Stimulated activated effector memory CD8-positive, alpha-beta T cell treated with anti-CD3 and anti-CD28 coated beads, Interleukin-12 subunit alpha, Interleukin-12 subunit beta, amount 100 ng/mL, for 72 hours (primary cell): ENCODE results near the gene FBXO41.

Source experiments
- ATAC-seq: fragments of 150-1000 bp; cut with Tn5 transposase; 2 replicates; pipeline ENCODE4 v1.10.0; 2021
- DNase-seq, 2 donors: peaks; one replicate each; pipeline ENCODE4 v3.0.0; 2021 to 2022; ENCODE audit warnings: low spot score in 2 of 2
- H3K27ac Mint-ChIP-seq: one replicate; pipeline ENCODE4 v1.8.0; 2022; ENCODE audit warnings: mild to moderate bottlenecking, mixed read lengths
- H3K36me3 Mint-ChIP-seq: one replicate; pipeline ENCODE4 v1.8.0; 2022; ENCODE audit warnings: mild to moderate bottlenecking, mixed read lengths
- H3K4me1 Mint-ChIP-seq: one replicate; pipeline ENCODE4 v1.8.0; 2022; ENCODE audit warnings: mixed read lengths
- H3K4me3 Mint-ChIP-seq: one replicate; pipeline ENCODE4 v1.8.0; 2022; ENCODE audit warnings: mild to moderate bottlenecking, mixed read lengths
- H3K9me3 Mint-ChIP-seq: one replicate; pipeline ENCODE4 v1.8.0; 2022; ENCODE audit warnings: mixed read lengths

FBXO41 gene

GRCh38 chr2:73258913-73259215 lies 25.4 kb downstream of the FBXO41 start:
- H3K4me1 Mint-ChIP-seq, result peaks cover 18% of the 10 kb centered on the region
- no peak for DNase-seq
- peak overlapping the region; percentile 63 for H3K27ac Mint-ChIP-seq
- H3K9me3 Mint-ChIP-seq, result no peaks in the 10 kb centered on the region
- no peak for ATAC-seq
- H3K36me3 Mint-ChIP-seq, result peaks cover 48% of the 10 kb centered on the region
- H3K4me3 Mint-ChIP-seq, result no peak overlapping the region

DNA sequence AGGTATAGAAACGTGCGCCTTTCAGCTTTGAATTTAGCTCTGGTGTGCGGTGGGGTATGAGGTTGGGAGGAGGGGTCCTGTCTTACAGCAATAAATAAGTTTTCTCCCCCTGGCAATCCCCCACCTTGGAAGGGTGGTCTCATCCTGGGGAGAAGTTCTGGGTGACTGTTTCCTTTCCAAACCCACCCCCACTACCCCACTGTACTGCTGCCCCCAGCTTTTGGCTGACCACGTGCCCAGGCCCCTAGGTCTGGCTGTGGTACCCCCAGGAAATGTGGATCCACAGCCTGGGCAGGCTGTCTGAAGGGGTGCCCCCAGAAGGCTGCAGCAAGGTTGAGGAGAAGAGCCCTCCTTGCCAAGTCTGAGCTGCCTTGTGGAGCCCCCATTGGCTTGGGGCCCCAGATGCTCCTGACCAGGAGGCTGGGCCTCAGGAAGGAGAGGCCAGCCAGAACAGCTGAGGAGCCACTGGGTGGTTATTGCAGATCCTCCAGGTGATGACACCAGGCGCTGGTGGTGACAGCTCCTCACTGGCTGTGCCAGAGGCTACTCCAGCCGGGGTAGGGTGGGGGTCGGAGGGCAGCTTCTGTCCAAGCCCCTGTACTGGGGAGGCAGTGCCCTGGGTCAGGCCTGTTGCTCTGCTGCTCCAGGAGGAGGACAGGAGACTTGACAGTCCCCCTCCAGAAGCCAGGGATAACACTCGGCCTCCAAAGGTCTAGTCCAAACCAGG lies 25.9 kb downstream of the FBXO41 start:
- Mint-ChIP-seq H3K36me3 (peaks cover 48% of the 10 kb centered on the region), H3K27ac (no peak overlapping the region), H3K4me3 (no peak overlapping the region), H3K9me3 (no peaks in the 10 kb centered on the region), H3K4me1 (peaks cover 18% of the 10 kb centered on the region)
- ATAC-seq (no peak), DNase-seq (no peak)

DNA sequence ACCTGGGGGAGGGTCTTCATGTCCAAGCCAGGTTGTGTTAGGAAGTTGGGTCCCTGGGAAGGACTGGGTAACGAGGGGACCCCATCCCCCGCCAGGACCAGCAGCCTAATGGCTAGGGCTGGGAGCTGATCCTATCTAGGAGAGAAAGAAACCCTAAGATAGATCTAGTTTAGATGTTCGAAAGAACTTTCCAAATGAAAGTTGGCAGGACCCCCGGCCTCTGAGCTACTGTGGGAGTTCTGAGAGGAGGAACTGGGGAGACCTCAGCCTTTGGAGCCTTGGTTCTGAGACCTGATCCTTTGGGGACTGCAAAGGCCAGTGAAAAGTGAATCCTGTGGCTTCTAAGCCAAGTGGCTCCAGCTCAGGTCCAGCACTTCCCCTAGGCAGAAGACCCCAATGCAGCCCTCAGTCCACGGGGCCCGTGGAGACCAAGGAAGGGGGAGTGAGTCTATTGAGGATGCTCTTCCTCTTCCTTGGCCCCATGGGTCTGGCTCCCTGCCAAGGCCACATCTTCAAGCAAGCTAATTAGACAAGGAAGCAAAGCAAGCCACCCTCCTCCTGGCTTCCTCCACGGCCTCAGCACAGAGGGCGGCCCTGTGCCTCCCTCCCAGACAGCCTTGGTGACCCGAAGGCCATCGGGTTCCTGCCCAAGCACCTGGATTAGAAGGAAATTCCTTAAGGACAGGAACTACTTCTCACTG lies 26.7 kb downstream of the FBXO41 start:
- ATAC-seq (peak; percentile 3), DNase-seq (no peak)
- Mint-ChIP-seq H3K4me3 (no peak overlapping the region), H3K9me3 (no peaks in the 10 kb centered on the region), H3K36me3 (peaks cover 52% of the 10 kb centered on the region), H3K4me1 (peaks cover 18% of the 10 kb centered on the region), H3K27ac (peak overlapping the region; percentile 80)

- Mint-ChIP-seq H3K4me1 (peaks cover 18% of the 10 kb centered on the region), H3K9me3 (no peaks in the 10 kb centered on the region), H3K36me3 (peaks cover 57% of the 10 kb centered on the region), H3K27ac (peak overlapping the region; percentile 80), H3K4me3 (no peak overlapping the region)
- ATAC-seq, result no peak
- no peak for DNase-seq
Measured at GRCh38 chr2:73257021-73257420, 27.3 kb downstream of the FBXO41 start.

DNA sequence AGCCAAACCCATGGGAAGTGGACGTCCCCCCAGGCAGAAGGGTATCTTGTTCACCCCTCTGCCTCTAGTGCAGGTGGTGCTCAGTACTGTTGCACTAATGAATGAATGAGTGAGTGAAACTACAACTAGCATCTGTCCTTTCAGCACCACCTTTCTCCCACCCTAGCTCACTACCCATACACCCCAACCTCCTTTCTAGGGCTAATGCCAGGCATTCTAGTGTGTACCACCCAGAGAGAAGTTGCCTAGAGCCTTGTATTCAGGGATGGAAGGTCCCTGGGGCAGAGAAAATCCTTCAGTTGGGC lies 27.7 kb downstream of the FBXO41 start:
- Mint-ChIP-seq H3K36me3 (peaks cover 62% of the 10 kb centered on the region), H3K4me3 (no peak overlapping the region), H3K9me3 (no peaks in the 10 kb centered on the region), H3K4me1 (peaks cover 18% of the 10 kb centered on the region), H3K27ac (peak overlapping the region; percentile 80)
- ATAC-seq, result no peak
- DNase-seq, result no peak

- ATAC-seq, result no peak
- peaks cover 67% of the 10 kb centered on the region for H3K36me3 Mint-ChIP-seq
- H3K4me3 Mint-ChIP-seq, result no peak overlapping the region
Measured at GRCh38 chr2:73255907-73256617, 28.2 kb downstream of the FBXO41 start.

DNA sequence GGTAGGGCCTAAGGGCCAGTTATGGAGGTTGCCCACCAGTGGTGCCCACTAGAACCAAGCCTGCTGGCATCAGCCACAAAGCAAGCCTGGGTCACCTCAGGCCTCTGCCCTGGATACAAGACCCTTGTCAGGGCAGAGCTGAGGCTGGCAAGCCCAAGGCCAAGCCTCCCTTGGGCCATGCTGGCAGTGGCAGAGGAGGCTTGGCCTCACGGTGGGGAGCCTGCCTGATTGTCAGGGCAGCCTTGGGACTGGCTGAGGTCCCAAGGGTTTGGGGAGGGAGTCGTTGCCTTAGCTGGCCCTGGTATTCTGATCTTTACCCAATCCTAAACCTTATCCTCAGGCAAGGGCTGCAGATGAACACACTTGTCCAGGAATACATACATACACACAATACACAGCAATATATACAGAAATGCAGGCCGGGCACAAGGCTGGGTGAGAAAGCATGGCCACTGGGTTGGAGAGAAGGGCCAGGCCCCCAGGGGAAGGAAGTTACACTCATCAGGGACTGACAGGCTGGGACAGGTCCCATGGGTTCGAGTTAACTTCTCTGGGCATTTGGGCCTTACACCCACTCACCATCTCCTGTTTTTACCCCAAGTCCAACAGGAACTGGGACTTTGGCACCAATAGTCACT lies 29.2 kb downstream of the FBXO41 start:
- no peak overlapping the region for H3K4me3 Mint-ChIP-seq
- DNase-seq, result no peak
- no peaks in the 10 kb centered on the region for H3K9me3 Mint-ChIP-seq
- H3K27ac Mint-ChIP-seq, result peak overlapping the region; percentile 80
- peaks cover 18% of the 10 kb centered on the region for H3K4me1 Mint-ChIP-seq
- peak; percentile 3 for ATAC-seq
- peaks cover 76% of the 10 kb centered on the region for H3K36me3 Mint-ChIP-seq

More at GRCh38 chr2:73255907-73256617, 28.2 kb downstream of the FBXO41 start:
- no peaks in the 10 kb centered on the region for H3K9me3 Mint-ChIP-seq
- no peak for DNase-seq
- H3K4me1 Mint-ChIP-seq, result peaks cover 18% of the 10 kb centered on the region
- peak overlapping the region; percentile 80 for H3K27ac Mint-ChIP-seq

DNA sequence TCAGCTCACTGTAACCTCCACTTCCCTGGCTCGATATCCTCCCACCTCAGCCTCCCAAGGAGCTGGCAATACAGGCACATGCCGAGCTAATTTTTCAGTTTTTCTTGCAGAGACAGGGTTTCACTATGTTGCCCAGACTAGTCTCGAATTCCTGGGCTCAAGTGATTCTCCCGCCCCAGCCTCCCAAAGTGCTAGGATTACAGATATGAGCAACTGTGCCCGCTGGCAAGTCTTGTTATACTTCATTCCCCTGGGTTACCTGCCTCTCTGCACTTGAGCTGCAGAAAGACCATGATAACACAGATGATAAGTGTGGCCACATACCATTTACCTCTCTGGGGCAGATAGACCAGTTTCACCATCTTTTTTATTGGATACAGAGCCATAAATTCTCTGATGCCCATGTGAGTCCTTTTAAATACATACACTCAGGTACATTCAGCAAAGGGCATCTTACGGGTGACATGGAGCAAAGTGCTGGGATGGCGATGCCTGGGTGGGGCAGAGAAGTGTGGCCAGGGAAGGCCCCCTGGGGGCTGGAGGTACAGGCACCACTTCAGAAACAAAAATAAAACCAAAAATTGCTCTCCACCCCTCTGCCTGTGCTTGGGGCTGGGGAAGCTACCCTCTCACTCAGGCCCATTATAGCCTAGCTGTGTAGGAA lies 29.8 kb downstream of the FBXO41 start:
- ATAC-seq (no peak), DNase-seq (no peak)
- Mint-ChIP-seq H3K36me3 (peaks cover 76% of the 10 kb centered on the region), H3K4me3 (no peak overlapping the region), H3K4me1 (peaks cover 13% of the 10 kb centered on the region), H3K27ac (peak overlapping the region; percentile 80), H3K9me3 (no peaks in the 10 kb centered on the region)

- Mint-ChIP-seq H3K4me1 (peaks cover 13% of the 10 kb centered on the region), H3K9me3 (no peaks in the 10 kb centered on the region), H3K27ac (peak overlapping the region; percentile 64), H3K36me3 (peaks cover 77% of the 10 kb centered on the region), H3K4me3 (no peak overlapping the region)
- DNase-seq, result no peak
- ATAC-seq, result no peak
Measured at GRCh38 chr2:73253901-73254300, 30.4 kb downstream of the FBXO41 start.

GRCh38 chr2:73253400-73253799 lies 30.9 kb downstream of the FBXO41 start:
- DNase-seq, result no peak
- ATAC-seq, result no peak
- Mint-ChIP-seq H3K4me1 (peaks cover 13% of the 10 kb centered on the region), H3K27ac (peak overlapping the region; percentile 64), H3K9me3 (no peaks in the 10 kb centered on the region), H3K4me3 (no peak overlapping the region), H3K36me3 (peaks cover 82% of the 10 kb centered on the region)

DNA sequence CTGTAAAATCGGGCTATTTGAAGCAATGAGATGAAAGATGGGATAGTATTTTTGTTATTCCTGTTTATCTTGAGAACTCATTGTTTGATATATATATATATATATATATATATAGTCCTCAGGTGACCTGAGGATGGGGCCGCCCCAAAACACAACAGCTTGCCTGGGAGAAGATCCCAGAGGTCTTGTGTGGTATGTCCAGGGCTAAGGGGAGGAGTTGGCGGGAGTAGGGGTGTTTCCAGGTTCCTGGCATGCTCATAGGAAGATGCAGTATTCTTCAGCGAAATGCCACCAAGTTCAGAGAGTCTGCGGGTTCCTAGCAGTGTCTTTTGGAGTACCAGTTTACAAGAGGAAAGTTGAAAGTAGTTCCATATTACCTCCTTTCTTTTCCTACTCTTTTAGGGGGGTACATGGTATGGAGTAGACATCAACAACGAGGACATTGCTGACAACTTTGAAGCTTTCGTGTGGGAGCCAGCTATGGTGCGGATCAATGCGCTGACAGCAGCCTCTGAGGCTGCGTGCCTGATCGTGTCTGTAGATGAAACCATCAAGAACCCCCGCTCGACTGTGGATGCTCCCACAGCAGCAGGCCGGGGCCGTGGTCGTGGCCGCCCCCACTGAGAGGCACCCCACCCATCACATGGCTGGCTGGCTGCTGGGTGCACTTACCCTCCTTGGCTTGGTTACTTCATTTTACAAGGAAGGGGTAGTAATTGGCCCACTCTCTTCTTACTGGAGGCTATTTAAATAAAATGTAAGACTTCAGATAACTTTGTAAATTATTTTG lies 31.8 kb downstream of the FBXO41 start:
- no peak overlapping the region for H3K27ac Mint-ChIP-seq
- DNase-seq (no peak), ATAC-seq (no peak)
- H3K4me1 Mint-ChIP-seq, result peaks cover 13% of the 10 kb centered on the region
- no peaks in the 10 kb centered on the region for H3K9me3 Mint-ChIP-seq
- no peak overlapping the region for H3K4me3 Mint-ChIP-seq
- H3K36me3 Mint-ChIP-seq, result peaks cover 92% of the 10 kb centered on the region

DNA sequence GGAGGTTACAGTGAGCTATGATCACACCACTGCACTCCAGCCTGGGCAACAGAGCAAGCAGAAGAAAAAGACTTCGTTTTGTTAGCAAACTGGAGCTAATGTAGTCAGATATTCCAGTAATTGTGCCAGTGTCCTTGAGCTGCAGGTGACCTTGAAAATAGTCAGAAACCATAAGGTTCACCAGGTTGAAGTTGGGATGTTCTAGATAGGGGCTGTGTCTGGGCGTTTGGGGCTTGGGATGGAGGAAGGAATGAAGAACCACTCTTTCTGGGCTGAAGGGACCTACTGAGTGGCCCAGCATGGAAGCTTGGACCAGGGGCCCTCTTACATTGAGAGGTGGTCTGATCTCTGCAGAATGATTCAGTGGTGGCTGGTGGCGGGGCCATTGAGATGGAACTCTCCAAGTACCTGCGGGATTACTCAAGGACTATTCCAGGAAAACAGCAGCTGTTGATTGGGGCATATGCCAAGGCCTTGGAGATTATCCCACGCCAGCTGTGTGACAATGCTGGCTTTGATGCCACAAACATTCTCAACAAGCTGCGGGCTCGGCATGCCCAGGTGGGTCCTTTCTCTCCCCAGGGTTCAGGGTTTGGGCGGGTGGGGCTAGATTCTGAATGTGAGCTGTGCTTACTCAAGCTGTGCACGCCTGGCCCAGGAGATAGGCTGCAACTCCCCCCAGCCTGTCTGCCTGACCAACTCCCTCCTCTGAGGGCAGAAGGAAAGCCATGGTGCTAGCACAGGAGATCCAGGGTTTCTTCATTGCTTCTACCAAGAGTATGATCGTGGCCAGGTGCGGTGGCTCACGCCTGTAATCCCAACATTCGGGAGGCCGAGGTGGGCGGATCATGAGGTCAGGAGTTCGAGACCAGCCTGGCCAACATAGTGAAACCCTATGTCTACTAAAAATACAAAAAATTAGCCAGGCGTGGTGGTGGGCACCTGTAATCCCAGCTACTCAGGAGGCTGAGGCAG lies 33.1 kb downstream of the FBXO41 start:
- Mint-ChIP-seq H3K4me3 (no peak overlapping the region), H3K36me3 (peaks cover 100% of the 10 kb centered on the region), H3K4me1 (peaks cover 10% of the 10 kb centered on the region), H3K9me3 (no peaks in the 10 kb centered on the region), H3K27ac (no peak overlapping the region)
- DNase-seq, result no peak
- no peak for ATAC-seq

DNA sequence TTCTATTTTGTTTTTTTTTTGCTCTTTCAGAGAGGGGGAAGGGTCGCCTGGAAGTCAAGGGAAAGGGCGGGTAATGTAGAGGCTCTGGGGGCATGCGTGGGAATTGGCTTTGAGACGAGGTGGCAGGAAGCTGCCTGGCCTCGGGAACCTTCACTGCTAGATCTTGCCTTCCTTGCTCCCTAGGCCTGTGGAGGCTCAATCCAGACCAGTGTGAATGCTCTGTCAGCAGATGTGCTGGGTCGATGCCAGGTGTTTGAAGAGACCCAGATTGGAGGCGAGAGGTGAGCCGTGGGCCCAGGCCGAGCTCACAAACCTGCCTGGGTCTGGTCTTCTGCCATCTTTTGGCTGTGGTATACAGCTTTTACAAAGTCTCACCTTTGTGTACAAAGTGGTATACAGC lies 34.6 kb downstream of the FBXO41 start:
- Mint-ChIP-seq H3K4me1 (peaks cover 14% of the 10 kb centered on the region), H3K36me3 (peaks cover 100% of the 10 kb centered on the region), H3K27ac (peak overlapping the region; percentile 56), H3K9me3 (no peaks in the 10 kb centered on the region), H3K4me3 (no peak overlapping the region)
- DNase-seq (no peak), ATAC-seq (no peak)

DNA sequence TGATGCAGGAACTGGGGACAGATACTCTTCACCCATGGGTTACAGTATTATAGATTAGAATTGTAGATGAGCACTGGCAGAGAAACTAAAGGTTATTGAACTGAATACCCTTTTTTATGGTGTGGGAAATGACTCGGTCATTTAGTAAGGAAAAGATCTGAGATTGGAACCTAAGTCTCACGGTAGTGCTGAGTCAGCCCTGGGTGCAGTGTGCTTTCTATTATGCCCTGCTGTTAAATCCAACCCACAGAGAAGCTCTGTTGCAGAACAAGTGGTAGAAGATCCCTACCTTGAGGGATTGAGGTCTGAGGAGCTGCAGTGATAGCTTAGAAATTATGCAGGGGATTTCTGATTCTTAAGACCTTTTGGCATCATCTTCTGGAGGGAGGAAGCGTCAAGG lies 37.4 kb downstream of the FBXO41 start:
- ATAC-seq, result no peak
- Mint-ChIP-seq H3K36me3 (peaks cover 100% of the 10 kb centered on the region), H3K27ac (peak overlapping the region; percentile 55), H3K4me1 (peaks cover 21% of the 10 kb centered on the region), H3K9me3 (no peaks in the 10 kb centered on the region), H3K4me3 (no peak overlapping the region)
- DNase-seq, result no peak
